Non-pigmented ciliary epithelial cell (primary cell): Measurements from ENCODE around the gene F8A3.
"Not testable (repeated sequence)": the region's sequence is repeated elsewhere in the genome, so short reads cannot be mapped to it uniquely, and the experiment has no call there.

Source experiments
- DNase-seq: peaks from one replicate; pipeline ENCODE4 v3.0.0-alpha.2; 2010; ENCODE audit warnings: low read depth

The F8A3 gene

DNA sequence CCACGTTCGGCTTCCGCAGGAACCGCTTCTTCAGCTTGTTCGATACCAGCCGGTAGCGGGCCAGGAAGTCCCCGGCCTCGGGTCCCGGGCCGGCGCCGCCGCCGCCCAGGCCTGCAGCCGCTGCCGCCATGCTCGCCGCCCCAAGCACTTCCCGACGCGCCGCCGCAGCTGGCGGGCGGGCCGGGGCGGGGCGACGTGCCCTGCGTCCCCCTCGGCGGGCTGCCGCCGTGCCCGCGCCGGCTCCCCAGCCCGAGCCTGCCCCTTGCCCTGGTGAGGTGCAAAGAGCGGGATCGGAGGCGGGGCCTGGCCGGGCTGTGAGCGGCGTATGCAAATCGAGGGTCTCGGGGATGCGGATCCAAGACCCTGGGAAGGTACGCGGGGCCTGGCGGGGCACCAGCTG is at the start of gene F8A3:
Gene F8A3 (minus strand): TSS at position 150 of the 400 bp plus-strand sequence. CDS start 20 bp downstream, at position 130.
- not testable (repeated sequence) for DNase-seq

DNA sequence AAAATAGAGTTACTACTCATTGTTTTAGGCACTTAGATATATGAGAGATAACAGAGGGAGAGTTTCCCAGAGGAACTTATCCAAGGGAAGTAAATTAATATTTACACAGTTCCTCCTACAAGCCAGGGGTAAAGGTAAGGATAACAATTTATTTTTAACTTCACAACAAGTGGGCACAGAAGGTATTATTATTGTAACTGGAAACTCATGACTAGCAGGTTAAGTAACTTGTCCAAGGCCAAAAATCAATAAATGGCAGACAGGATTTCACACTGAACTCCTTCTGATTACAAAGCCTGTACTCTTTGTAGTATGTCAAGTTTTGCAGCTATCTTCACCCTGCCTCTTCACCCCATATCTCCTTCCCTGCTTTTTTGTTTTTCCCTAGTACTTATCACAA is 46.9 kb upstream of the F8A3 start:
- no peak for DNase-seq

DNA sequence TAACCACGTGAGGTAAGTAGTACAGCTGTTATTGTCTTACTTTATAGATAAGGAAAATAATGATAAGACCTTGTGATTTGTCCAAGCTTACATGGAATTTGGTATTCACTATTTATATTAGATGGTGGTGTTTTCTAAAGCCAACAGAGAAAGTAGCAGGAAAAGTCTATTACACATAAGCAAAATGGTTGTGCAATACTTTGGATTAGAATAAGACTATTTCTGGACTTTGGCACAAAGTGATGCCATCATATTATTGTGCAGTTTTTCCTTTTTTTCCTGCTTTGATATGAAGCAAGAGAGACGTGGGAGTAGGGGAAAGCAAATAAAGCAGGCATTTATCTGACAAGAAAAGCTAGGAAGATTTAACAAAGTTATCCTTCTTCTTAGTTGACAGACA is 36.7 kb upstream of the F8A3 start:
- not testable (repeated sequence) for DNase-seq

DNA sequence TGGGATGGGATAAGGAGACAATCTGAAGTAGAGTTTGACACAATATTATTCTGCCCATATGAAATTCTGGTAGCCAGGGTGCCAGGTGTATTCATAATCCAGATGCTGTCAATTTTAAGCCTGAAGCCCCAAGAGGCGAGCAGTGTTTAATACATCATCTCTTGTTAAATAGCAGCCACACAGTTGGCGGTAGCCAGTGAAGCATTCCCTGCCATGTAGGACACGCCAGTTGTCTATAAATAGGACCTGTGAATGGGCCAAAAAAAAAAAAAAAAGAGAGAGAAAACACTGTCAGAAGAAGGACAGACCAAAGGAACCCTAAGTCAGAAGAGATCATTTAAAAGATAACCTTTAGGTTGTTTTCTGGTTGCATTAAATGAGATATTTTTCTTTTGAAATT is 33.0 kb upstream of the F8A3 start:
- DNase-seq: not testable (repeated sequence)

DNA sequence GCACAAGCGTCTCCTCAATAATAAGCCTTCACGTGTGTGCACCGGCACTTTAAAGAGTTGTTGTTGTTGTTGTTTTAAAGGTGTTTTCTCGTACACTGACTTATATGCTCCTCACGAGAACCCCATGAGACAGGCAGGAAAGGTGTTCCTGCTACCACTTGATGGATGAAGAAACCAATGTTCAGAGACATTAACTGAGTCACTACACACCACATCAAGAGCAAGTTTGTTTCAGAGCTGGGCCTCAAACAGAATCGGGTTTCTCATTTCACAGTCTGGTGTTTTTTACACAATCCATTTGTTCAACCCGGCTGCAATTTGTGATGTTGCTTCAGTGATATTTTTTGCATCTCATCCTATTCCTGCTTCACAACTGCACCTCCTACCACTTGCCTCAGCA is 18.7 kb upstream of the F8A3 start:
- DNase-seq: not testable (repeated sequence)

DNA sequence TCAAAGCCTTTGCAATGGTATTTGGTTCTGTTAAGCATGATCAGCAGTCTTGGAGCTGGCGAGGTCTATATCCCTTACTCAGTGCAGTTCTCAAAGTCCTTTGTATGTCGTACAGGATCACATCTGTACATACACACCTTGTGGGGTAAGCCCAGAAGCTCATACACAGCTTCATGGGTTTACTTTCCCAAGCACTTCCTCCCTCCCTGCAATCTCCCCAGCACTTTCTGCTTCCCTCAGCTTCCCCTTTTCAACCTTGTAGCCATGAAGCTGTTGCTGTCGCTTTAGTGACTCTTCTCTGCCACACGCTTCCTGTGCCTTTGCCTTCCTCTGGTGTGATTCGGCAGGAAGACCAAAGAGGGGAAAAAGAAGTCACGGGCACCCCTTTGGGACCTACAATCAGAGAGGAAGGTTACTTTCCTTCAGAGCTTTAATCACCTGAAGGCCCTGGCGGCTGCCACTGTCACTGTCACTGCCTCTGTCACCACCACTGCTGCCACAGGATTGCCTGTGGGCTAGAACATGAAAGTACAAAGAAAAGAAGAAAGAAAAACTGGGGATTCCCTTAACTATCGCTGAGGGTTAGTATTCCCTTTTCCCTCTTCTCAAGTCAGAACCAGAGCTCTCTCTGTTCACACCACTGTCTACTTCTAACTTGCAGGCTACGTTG is 8.0 kb upstream of the F8A3 start:
- DNase-seq: not testable (repeated sequence)

DNA sequence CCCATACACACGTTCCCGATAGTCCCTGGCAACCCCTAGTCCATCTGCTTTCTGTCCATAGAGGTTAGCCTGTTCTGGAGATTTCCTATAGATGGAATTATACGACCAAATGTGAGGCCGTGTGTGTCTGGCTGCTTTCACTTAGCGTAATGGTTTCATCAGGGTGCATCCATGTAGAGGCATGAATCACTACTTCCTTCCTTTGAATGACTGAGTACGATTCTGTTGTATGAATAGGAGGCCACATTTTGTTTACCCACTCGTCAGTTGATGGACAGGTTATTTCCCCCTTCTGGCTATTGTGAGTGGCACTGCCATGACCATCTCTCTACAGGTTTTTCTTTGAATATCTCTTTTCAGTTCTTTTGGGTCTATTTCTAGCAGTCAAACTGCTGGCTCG is 2.1 kb upstream of the F8A3 start:
- not testable (repeated sequence) for DNase-seq

DNA sequence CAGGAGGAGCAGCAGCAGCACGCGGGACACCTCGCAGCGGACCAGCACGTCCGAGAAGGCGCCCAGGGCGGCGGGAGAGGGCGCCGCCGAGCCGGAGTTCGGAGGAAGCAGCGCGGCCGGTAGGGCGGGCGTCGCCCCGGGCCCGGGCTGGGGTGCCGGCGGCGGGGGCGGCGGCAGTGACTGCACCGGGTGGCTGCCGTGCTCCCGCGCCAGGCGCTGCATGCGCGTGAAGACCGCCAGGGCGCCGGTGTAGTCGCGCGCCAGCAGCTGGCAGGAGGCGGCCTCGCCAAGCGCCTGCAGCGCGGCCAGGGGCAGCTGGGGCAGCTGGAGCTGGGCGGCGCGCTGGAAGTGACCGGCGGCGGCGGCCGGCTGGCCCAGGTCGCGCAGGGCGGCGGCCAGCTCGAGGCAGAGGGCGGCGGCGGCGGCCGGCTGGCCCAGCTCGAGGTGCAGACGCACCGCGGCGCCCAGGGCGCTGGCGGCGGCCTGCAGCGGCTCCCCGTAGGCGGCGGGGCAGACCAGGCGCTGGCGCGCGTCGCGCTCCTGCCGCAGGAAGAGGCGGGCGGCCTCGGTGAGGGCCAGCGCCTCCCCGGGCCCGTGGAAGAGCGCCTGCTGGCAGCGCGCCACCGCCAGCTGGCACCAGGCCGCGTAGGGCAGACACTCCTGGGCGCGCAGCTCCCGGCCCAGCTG is 516 bp downstream of the F8A3 start:
- DNase-seq: not testable (repeated sequence)

DNA sequence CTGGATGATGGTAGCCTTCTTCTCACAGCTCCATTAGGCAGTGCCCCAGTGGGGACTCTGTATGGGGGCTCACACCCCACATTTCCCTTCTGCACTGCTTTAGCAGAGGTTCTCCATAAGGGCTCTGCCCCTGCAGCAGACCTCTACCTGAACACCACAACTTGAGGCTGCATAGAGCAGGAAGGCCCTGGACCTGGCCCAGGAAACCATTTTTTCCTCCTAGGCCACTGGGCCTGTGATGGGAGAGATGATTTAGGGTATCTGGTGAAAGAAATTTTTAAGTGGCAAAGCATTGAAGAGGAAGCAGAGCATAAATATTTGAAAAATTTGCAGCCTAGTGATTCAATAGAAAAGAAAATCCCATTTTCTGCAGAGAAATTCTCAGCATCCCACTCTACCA is 17.3 kb downstream of the F8A3 start:
- DNase-seq: no peak

DNA sequence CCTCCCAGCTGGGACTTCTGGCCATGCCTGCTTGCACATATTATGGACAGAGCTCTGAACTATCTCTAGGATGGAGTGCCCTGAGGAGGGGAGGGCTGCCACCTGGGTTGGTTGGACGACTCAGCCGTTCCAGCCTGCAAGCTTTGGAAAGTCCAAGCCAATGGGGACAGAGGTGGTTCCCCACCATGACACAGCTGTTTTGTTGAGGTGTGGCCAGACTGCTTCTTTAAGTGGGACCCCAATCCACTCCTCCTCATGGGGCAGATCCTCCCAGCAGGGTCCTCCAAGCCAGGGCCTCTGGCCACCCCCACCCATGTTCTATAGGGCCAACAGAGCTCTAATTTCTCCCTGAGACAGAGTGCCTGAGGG is 22.7 kb downstream of the F8A3 start:
- no peak for DNase-seq

DNA sequence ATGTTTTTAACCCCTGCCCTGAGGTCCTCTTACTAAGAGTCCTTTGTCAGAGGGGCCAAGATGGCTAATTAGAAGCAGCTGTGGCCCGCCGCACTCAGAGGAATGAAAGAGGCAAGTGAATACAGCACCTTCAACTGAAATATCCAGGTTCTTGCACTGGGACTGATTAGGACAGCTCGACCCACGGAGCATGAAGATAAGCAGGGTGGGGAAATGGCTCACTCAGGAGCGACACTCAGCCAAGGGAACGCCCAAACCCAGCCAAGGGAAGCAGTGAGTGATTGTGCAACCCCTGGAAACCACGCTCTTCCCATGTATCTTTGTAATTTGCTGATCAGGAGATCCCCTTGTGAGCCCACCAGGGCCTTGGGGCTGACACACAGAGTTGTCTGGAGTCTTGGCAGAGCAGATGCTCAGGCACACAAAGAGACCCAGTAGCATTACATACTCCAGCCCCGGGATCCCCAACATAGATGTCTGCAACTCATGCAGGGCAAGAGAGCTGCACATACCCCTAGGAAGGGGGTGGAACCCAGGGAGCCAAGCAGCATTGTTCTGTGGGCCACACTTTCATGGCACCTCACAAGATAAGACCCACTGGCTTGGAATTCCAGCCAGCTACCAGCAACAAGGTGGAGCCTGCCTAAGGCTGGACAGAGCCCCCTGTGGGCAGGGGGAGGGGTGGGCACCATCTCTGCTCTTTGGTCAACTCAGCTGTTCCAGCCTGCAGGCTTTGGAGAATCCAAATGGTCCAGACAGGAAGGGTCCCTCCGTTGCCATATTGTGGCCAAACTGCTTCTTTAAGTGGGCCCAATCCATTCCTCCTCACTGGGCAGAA is 23.3 kb downstream of the F8A3 start:
- DNase-seq: no peak

DNA sequence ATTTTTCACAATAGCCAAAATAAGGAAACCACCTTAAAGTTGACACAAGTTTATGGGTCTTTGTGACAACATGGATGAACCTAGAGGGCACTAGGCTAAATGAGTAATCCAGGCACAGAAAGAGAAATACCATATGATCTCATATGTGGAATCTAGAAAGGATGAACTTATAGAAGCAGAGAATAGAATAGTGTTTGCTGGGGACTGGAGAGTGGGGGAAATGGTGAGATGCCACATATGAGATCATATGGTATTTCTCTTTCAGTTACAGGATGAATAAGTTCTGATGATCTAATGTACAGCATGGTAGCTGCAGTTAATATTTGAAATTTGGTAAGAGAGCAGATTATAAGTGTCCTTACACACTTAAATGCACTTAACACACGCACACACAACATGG is 40.7 kb downstream of the F8A3 start:
- DNase-seq: no peak
